Left lung (tissue), 10 donors: ENCODE data around the gene GMDS. TPM values are rescaled to one million over a fixed set of nuclear protein-coding genes. Genes with fewer than 3 reads are reported as not detected.

Experiments
- ATAC-seq: fragments of 200-7000 bp; cut with Tn5 transposase; one replicate; pipeline ENCODE4 v1.9.1; 2020; ENCODE audit warnings: moderate library complexity
- DNase-seq, 4 donors: peaks; one replicate each; pipeline ENCODE4 v3.0.0-alpha.2; 2013 to 2020
- H3K27ac ChIP-seq, 2 donors: fragments of 200-600 bp; sonication (generic) in 1 of 2; one replicate each; pipeline versions ENCODE4 v1.5.0 to v1.8.0; 2020 to 2021
- H3K27me3 ChIP-seq, 2 donors: fragments of 200-600 bp; sonication (generic) in 1 of 2; one replicate each; pipeline versions ENCODE4 v1.5.0 to v1.8.0; 2020 to 2021
- H3K36me3 ChIP-seq, 2 donors: fragments of 200-600 bp; sonication (generic) in 1 of 2; one replicate each; pipeline versions ENCODE4 v1.5.0 to v1.8.0; 2020 to 2021
- H3K4me1 ChIP-seq, 2 donors: fragments of 200-600 bp; one replicate each; pipeline ENCODE4 v1.8.0; 2021
- H3K4me3 ChIP-seq, 2 donors: fragments of 200-600 bp; sonication (generic) in 1 of 2; one replicate each; pipeline versions ENCODE4 v1.5.0 to v1.8.0; 2020 to 2021; ENCODE audit warnings: mild to moderate bottlenecking in 1 of 2
- H3K9me3 ChIP-seq, 2 donors: fragments of 200-600 bp; sonication (generic) in 1 of 2; one replicate each; pipeline versions ENCODE4 v1.5.0 to v1.8.0; 2020 to 2021
- intact Hi-C, 2 donors: fragments of 100-400 bp; cut with DNase I; formaldehyde crosslinking; loops; one replicate each; pipeline versions ENCODE4 v1.11.2 to v1.14.2; 2022
- polyA plus RNA-seq, 6 donors: library from polyadenylated mRNA; unstranded; fragments of 120-200 nt; gene quantifications; one replicate each; pipeline ENCODE4 v1.2.1, GENCODE V29; 2013; ENCODE audit not compliant: insufficient read length in 6 of 6
- total RNA-seq, 2 donors: library from RNA; stranded (reverse); fragmentation: NEBNext Ultra II Directional; extraction: Animal tissue kit (Norgen Biotek cat#: 25700); gene quantifications; one replicate each; pipeline ENCODE4 v1.2.1, GENCODE V29; 2021
- TF ChIP-seq, protein P1 (sequence below), 2 donors: fragments of 200-600 bp; sonication (generic) in 1 of 2; IDR thresholded peaks; one replicate each; pipeline versions ENCODE4 v1.5.0 to v1.8.0; 2021; ENCODE audit warnings: antibody characterized with exemption in 2 of 2
- donor health status: DM: no; HTN: yes; CAD: no.
- donor health status: DM: no; HTN: no; CAD: no.

The GMDS gene
- total and polyA plus RNA-seq, 8 donors, result 16.5 to 25.4 (median 21.2) TPM

DNA sequence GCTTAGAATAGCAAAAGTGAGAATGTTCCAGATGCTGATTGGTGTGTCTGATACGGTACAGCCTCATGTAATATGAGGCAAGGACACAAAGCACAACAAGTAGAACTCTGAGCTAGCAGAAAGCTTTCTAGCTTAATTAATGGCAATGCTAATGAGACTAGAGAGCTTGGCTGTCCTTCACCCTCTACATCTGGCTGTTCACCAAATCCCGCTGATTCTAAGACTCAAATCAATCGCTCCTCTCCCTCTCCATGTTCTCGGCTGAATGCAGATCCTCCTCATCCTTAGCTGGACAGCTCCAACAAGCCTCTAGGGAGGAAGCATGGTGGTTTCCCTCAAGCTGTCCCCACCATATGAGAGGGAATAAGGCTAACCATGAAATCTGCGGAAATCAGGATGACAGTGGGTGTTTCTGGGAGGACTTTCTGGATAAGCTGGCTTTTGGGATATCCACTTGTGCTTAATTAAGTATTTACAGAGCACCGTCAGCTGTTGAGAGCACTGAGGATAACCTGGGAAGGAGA lies 506.8 kb downstream of the GMDS start:
- H3K9me3 ChIP-seq, result no peaks in the 10 kb centered on the region
- DNase-seq (no peak), ATAC-seq (no peak)
- H3K36me3 ChIP-seq, result no peaks in the 10 kb centered on the region
- no peak overlapping the region for H3K27ac ChIP-seq
- H3K27me3 ChIP-seq, result no peaks in the 10 kb centered on the region
- H3K4me1 ChIP-seq, result no peaks in the 10 kb centered on the region
- no peak overlapping the region for H3K4me3 ChIP-seq
- TF ChIP-seq, protein P1, sequence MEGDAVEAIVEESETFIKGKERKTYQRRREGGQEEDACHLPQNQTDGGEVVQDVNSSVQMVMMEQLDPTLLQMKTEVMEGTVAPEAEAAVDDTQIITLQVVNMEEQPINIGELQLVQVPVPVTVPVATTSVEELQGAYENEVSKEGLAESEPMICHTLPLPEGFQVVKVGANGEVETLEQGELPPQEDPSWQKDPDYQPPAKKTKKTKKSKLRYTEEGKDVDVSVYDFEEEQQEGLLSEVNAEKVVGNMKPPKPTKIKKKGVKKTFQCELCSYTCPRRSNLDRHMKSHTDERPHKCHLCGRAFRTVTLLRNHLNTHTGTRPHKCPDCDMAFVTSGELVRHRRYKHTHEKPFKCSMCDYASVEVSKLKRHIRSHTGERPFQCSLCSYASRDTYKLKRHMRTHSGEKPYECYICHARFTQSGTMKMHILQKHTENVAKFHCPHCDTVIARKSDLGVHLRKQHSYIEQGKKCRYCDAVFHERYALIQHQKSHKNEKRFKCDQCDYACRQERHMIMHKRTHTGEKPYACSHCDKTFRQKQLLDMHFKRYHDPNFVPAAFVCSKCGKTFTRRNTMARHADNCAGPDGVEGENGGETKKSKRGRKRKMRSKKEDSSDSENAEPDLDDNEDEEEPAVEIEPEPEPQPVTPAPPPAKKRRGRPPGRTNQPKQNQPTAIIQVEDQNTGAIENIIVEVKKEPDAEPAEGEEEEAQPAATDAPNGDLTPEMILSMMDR (IDR thresholded peaks at IDR 0.05), result no peak
- intact Hi-C loops, result no loop called here

DNA sequence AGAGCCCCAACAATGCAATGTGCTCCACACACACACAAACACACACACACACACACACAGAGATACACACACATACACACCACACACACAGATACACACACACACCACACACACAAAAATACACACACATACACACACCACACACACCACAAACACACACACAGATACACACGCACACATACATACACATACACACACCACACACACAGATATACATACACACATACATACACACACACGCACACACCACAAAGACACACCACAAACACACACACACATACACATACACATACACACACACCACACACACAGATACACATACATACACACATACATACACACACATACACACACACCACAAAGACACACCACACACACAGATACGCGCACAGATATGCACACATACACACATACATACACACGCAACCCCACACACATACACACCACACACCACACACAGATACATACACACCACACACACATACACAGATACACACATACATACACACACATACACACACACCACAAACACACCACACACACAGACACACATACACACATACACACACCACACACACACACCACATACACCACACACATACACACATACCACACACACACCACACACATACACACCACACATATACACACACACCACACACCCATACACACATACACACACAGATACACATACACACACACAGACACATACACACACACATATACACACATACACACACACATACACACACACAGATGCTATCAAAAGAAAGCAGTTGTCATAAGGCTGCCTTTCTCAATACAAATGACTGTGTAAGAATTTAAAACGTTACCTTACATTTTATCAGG lies 507.7 kb downstream of the GMDS start:
- no peaks in the 10 kb centered on the region for H3K27me3 ChIP-seq
- no peak overlapping the region for H3K4me3 ChIP-seq
- ATAC-seq (no peak), DNase-seq (no peak)
- no peak overlapping the region for H3K27ac ChIP-seq
- TF ChIP-seq, protein P1 (IDR thresholded peaks at IDR 0.05), result no peak
- no peaks in the 10 kb centered on the region for H3K4me1 ChIP-seq
- H3K36me3 ChIP-seq, result no peaks in the 10 kb centered on the region
- no peaks in the 10 kb centered on the region for H3K9me3 ChIP-seq
- intact Hi-C loops, result no loop called here

- peak in 1 of 4 donors; percentile 19 for DNase-seq
- no peak for ATAC-seq
- no peaks in the 10 kb centered on the region for H3K36me3 ChIP-seq
- no peaks in the 10 kb centered on the region for H3K9me3 ChIP-seq
- H3K27me3 ChIP-seq, result no peaks in the 10 kb centered on the region
- TF ChIP-seq, protein P1 (IDR thresholded peaks at IDR 0.05), result no peak
- H3K4me3 ChIP-seq, result no peak overlapping the region
- intact Hi-C loops, result no loop called here
- no peaks in the 10 kb centered on the region for H3K4me1 ChIP-seq
- H3K27ac ChIP-seq, result no peak overlapping the region
Observed at GRCh38 chr6:1736346-1737105, 508.9 kb downstream of the GMDS start.

DNA sequence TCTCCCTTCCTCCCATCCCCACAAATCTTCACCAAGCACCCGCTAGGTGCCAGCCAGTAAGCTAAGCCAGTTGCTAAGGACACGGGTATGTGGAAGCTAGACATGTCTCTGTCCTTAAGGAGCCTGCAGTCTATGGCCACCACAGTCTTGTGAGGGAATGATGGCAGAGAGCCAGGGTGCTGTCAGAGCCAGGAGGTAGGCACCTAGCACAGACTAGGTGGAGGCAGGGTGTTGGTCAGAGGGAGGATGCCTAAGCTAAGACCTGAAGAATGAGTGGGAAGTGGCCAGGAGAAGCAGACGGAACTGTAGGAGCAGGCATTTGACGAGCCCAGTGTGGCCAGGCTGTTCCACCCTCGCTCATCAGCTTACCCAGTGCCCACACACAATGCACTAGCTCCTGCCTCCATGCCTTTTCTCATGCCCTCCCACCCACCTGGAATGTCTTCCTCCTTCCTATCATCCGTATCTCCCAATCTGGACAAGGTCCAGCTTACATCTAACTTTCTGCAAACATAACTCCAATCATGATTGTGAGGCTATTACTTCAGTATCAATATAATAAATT lies 510.1 kb downstream of the GMDS start:
- H3K4me1 ChIP-seq, result no peaks in the 10 kb centered on the region
- no peak for DNase-seq
- no peaks in the 10 kb centered on the region for H3K36me3 ChIP-seq
- no peak for ATAC-seq
- TF ChIP-seq, protein P1 (IDR thresholded peaks at IDR 0.05), result no peak
- H3K27ac ChIP-seq, result no peak overlapping the region
- peaks cover 0 to 7% of the 10 kb centered on the region in 2 donors for H3K9me3 ChIP-seq
- intact Hi-C loops, result no loop called here
- H3K4me3 ChIP-seq, result no peak overlapping the region
- no peaks in the 10 kb centered on the region for H3K27me3 ChIP-seq

- TF ChIP-seq, protein P1 (IDR thresholded peaks at IDR 0.05), result no peak
- ATAC-seq (no peak), DNase-seq (no peak)
- Histone ChIP-seq H3K27me3 (no peaks in the 10 kb centered on the region), H3K4me1 (no peaks in the 10 kb centered on the region), H3K9me3 (peaks cover 0 to 7% of the 10 kb centered on the region in 2 donors), H3K4me3 (no peak overlapping the region), H3K27ac (no peak overlapping the region), H3K36me3 (no peaks in the 10 kb centered on the region)
- intact Hi-C loops, result no loop called here
Observed at GRCh38 chr6:1730882-1731281, 514.5 kb downstream of the GMDS start.
